Measurements from ENCODE around the gene MYBPH. TPM values are rescaled to one million over a fixed set of nuclear protein-coding genes. Genes with fewer than 3 reads are reported as not detected.

Gene MYBPH
- total and polyA plus RNA-seq, 2 experiments from 2014 or later, result not detected

DNA sequence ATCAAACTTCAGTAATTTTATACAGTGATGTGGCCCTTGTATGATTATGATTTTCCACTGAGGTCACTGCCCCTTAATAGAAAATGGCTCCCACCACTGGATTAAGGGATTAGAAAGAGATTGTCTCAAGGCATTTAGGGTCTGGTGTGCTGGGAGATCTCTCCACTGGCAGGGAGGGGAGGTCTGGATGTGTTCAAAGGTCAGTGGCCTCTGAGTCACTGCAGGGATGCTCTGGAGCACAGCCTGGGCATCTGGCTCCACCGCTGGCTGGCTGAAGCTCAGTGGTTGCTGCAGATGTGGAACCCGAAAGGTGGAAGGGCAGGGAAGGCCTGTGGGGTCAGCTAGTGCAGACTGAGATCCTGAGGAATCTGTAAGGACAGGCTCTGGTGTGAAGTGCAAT, 29.1 kb upstream of the MYBPH start:
- Histone ChIP-seq H3K79me2 (replicated peaks; ENCODE audit: insufficient read depth) (no peaks in the 10 kb centered on the region), H3F3A (replicated peaks; ENCODE audit: low read depth) (no peaks in the 10 kb centered on the region), H3K27me3 (ENCODE audit: insufficient read depth) (no peaks in the 10 kb centered on the region), H2AFZ (no peak overlapping the region), H4K20me1 (replicated peaks; ENCODE audit: insufficient read depth) (no peaks in the 10 kb centered on the region), H3K4me1 (ENCODE audit: insufficient read depth) (no peaks in the 10 kb centered on the region), H3K36me3 (ENCODE audit: insufficient read depth) (no peaks in the 10 kb centered on the region), H3K4me3 (no peak overlapping the region), H3K27ac (ENCODE audit: low read depth) (no peak overlapping the region), H3K4me2 (no peak overlapping the region), H3K9me2 (ENCODE audit: insufficient read depth) (no peaks in the 10 kb centered on the region)
- Mint-ChIP-seq H3K27me3 (ENCODE audit: insufficient read depth, low read depth, poor library complexity) (no peaks in the 10 kb centered on the region), H3K27ac (no peak overlapping the region), H3K36me3 (ENCODE audit: low read depth) (no peaks in the 10 kb centered on the region), H3K9me3 (no peaks in the 10 kb centered on the region), H3K4me1 (peaks cover 5% of the 10 kb centered on the region), H3K4me3 (no peak overlapping the region)
- DNase-seq (ENCODE audit: low spot score) (no peak), ATAC-seq (no peak)
- TF ChIP-seq POLR2AphosphoS5 (IDR thresholded peaks at IDR 0.05; ENCODE audit: low read depth) (no peak), EZH2 (IDR thresholded peaks at IDR 0.05; ENCODE audit: low read depth, unreplicated experiment) (no peak)
- TF ChIP-seq, protein P1, sequence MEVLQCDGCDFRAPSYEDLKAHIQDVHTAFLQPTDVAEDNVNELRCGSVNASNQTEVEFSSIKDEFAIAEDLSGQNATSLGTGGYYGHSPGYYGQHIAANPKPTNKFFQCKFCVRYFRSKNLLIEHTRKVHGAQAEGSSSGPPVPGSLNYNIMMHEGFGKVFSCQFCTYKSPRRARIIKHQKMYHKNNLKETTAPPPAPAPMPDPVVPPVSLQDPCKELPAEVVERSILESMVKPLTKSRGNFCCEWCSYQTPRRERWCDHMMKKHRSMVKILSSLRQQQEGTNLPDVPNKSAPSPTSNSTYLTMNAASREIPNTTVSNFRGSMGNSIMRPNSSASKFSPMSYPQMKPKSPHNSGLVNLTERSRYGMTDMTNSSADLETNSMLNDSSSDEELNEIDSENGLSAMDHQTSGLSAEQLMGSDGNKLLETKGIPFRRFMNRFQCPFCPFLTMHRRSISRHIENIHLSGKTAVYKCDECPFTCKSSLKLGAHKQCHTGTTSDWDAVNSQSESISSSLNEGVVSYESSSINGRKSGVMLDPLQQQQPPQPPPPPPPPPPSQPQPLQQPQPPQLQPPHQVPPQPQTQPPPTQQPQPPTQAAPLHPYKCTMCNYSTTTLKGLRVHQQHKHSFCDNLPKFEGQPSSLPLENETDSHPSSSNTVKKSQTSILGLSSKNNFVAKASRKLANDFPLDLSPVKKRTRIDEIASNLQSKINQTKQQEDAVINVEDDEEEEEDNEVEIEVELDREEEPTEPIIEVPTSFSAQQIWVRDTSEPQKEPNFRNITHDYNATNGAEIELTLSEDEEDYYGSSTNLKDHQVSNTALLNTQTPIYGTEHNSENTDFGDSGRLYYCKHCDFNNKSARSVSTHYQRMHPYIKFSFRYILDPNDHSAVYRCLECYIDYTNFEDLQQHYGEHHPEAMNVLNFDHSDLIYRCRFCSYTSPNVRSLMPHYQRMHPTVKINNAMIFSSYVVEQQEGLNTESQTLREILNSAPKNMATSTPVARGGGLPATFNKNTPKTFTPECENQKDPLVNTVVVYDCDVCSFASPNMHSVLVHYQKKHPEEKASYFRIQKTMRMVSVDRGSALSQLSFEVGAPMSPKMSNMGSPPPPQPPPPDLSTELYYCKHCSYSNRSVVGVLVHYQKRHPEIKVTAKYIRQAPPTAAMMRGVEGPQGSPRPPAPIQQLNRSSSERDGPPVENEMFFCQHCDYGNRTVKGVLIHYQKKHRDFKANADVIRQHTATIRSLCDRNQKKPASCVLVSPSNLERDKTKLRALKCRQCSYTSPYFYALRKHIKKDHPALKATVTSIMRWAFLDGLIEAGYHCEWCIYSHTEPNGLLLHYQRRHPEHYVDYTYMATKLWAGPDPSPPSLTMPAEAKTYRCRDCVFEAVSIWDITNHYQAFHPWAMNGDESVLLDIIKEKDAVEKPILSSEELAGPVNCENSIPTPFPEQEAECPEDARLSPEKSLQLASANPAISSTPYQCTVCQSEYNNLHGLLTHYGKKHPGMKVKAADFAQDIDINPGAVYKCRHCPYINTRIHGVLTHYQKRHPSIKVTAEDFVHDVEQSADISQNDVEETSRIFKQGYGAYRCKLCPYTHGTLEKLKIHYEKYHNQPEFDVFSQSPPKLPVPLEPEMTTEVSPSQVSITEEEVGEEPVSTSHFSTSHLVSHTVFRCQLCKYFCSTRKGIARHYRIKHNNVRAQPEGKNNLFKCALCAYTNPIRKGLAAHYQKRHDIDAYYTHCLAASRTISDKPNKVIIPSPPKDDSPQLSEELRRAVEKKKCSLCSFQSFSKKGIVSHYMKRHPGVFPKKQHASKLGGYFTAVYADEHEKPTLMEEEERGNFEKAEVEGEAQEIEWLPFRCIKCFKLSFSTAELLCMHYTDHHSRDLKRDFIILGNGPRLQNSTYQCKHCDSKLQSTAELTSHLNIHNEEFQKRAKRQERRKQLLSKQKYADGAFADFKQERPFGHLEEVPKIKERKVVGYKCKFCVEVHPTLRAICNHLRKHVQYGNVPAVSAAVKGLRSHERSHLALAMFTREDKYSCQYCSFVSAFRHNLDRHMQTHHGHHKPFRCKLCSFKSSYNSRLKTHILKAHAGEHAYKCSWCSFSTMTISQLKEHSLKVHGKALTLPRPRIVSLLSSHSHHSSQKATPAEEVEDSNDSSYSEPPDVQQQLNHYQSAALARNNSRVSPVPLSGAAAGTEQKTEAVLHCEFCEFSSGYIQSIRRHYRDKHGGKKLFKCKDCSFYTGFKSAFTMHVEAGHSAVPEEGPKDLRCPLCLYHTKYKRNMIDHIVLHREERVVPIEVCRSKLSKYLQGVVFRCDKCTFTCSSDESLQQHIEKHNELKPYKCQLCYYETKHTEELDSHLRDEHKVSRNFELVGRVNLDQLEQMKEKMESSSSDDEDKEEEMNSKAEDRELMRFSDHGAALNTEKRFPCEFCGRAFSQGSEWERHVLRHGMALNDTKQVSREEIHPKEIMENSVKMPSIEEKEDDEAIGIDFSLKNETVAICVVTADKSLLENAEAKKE (CRISPR knock-in tag; IDR thresholded peaks at IDR 0.05), result no peak

GRCh38 chr1:203202431-203203245, 27.0 kb upstream of the MYBPH start:
- H3K27me3 Mint-ChIP-seq (ENCODE audit: insufficient read depth, low read depth, poor library complexity), result no peaks in the 10 kb centered on the region
- peaks cover 5% of the 10 kb centered on the region for H3K4me1 Mint-ChIP-seq
- ATAC-seq (no peak), DNase-seq (ENCODE audit: low spot score) (no peak)
- H2AFZ ChIP-seq, result no peak overlapping the region
- H3K4me3 ChIP-seq, result no peak overlapping the region
- H3K79me2 ChIP-seq (replicated peaks; ENCODE audit: insufficient read depth), result no peaks in the 10 kb centered on the region
- H3K36me3 Mint-ChIP-seq (ENCODE audit: low read depth), result no peaks in the 10 kb centered on the region
- no peaks in the 10 kb centered on the region for H4K20me1 ChIP-seq (replicated peaks; ENCODE audit: insufficient read depth)
- no peaks in the 10 kb centered on the region for H3K27me3 ChIP-seq (ENCODE audit: insufficient read depth)
- H3K4me3 Mint-ChIP-seq, result no peak overlapping the region
- H3K27ac ChIP-seq (ENCODE audit: low read depth), result no peak overlapping the region
- H3K9me3 Mint-ChIP-seq, result no peaks in the 10 kb centered on the region; the same call in 2 of the 3 replicates
- no peaks in the 10 kb centered on the region for H3K4me1 ChIP-seq (ENCODE audit: insufficient read depth)
- no peak overlapping the region for H3K27ac Mint-ChIP-seq
- no peak overlapping the region for H3K4me2 ChIP-seq
- 0 out of 2 replicates have a peak, but pooled peaks cover 4% of the 10 kb centered on the region for H3K9me2 ChIP-seq (ENCODE audit: insufficient read depth)
- H3F3A ChIP-seq (replicated peaks; ENCODE audit: low read depth), result no peaks in the 10 kb centered on the region
- no peaks in the 10 kb centered on the region for H3K36me3 ChIP-seq (ENCODE audit: insufficient read depth)
- no peak for TF ChIP-seq ZNF114 (CRISPR knock-in tag; IDR thresholded peaks at IDR 0.05)
- TF ChIP-seq, protein P1 (CRISPR knock-in tag; IDR thresholded peaks at IDR 0.05), result no peak
- no peak for TF ChIP-seq ZNF331 (CRISPR knock-in tag; IDR thresholded peaks at IDR 0.05; ENCODE audit: low read depth)
- no peak for TF ChIP-seq POLR2AphosphoS5 (IDR thresholded peaks at IDR 0.05; ENCODE audit: low read depth)
